Measurements from ENCODE around the gene AXIN2.
"Not testable (repeated sequence)": the region's sequence is repeated elsewhere in the genome, so short reads cannot be mapped to it uniquely, and the experiment has no call there.

AXIN2 gene

GRCh38 chr17:65515512-65515911, 45.9 kb downstream of the AXIN2 start:
- H3K4me1 ChIP-seq (ENCODE audit: control insufficient read depth, insufficient read depth, low read length): peaks cover 11% of the 10 kb centered on the region
- H3K9ac ChIP-seq (ENCODE audit: low read length): no peak overlapping the region

DNA sequence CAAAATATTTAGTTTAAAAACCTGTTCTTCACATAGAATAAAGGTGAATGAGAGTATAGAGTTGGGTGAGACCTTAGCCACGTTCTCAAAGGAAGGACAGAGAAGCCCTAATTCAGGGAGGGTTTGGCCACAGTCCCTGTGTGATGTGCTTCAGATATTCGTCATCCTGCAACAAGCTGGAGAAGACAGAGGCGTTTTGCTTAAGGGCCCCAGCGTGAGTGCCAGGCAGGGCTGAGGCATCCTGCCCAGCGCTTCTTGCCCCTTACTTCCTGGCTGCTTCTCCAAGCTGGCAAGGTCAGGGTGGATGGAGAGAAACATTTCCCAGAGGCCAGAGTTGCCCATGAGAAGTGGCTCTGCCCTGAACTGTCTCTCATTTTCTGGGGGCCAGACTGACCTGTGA, 46.9 kb downstream of the AXIN2 start:
- no peaks in the 10 kb centered on the region for H3K9me3 ChIP-seq (ENCODE audit: control insufficient read depth, low read length)
- H3K36me3 ChIP-seq (ENCODE audit: control insufficient read depth, insufficient read depth, low read length): no peaks in the 10 kb centered on the region
- H3K27me3 ChIP-seq (ENCODE audit: control insufficient read depth, insufficient read depth, low read length): no peaks in the 10 kb centered on the region
- peaks cover 11% of the 10 kb centered on the region for H3K4me1 ChIP-seq (ENCODE audit: control insufficient read depth, insufficient read depth, low read length)
- H3K4me3 ChIP-seq (ENCODE audit: low read length): no peak overlapping the region
- no peak overlapping the region for H3K9ac ChIP-seq (ENCODE audit: low read length)

More at GRCh38 chr17:65515512-65515911, 45.9 kb downstream of the AXIN2 start:
- Histone ChIP-seq H3K27me3 (ENCODE audit: control insufficient read depth, insufficient read depth, low read length) (no peaks in the 10 kb centered on the region), H3K4me3 (ENCODE audit: low read length) (no peak overlapping the region), H3K9me3 (ENCODE audit: control insufficient read depth, low read length) (no peaks in the 10 kb centered on the region), H3K36me3 (ENCODE audit: control insufficient read depth, insufficient read depth, low read length) (no peaks in the 10 kb centered on the region)

GRCh38 chr17:65514082-65514481, 47.4 kb downstream of the AXIN2 start:
- no peak overlapping the region for H3K4me3 ChIP-seq (ENCODE audit: low read length)
- no peaks in the 10 kb centered on the region for H3K27me3 ChIP-seq (ENCODE audit: control insufficient read depth, insufficient read depth, low read length)
- H3K4me1 ChIP-seq (ENCODE audit: control insufficient read depth, insufficient read depth, low read length): peaks cover 11% of the 10 kb centered on the region
- no peak overlapping the region for H3K9ac ChIP-seq (ENCODE audit: low read length)
- H3K9me3 ChIP-seq (ENCODE audit: control insufficient read depth, low read length): no peaks in the 10 kb centered on the region
- no peaks in the 10 kb centered on the region for H3K36me3 ChIP-seq (ENCODE audit: control insufficient read depth, insufficient read depth, low read length)

DNA sequence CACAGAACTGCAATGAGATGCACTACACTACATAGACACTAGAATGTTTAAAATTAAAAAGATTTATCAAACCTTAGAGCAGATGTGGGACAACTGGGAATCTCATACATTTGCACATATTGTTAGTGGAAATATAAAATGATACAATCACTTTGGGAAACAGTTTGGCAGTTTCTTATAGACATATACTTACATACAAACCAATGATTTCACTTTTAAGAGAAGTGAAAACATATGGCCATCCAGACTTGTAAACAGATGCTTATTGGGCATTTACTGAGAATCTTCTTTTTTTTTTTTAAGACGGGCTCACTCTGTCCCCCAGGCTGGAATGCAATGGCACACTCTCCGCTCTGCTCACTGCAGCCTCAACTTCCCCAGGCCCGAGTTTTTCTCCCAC, 50.1 kb downstream of the AXIN2 start:
- Histone ChIP-seq H3K9ac (ENCODE audit: low read length) (no peak overlapping the region), H3K36me3 (ENCODE audit: control insufficient read depth, insufficient read depth, low read length) (no peaks in the 10 kb centered on the region), H3K27me3 (ENCODE audit: control insufficient read depth, insufficient read depth, low read length) (no peaks in the 10 kb centered on the region), H3K9me3 (ENCODE audit: control insufficient read depth, low read length) (no peaks in the 10 kb centered on the region), H3K4me1 (ENCODE audit: control insufficient read depth, insufficient read depth, low read length) (peaks cover 11% of the 10 kb centered on the region), H3K4me3 (ENCODE audit: low read length) (no peak overlapping the region)

GRCh38 chr17:65509032-65509431, 52.4 kb downstream of the AXIN2 start:
- Histone ChIP-seq H3K4me3 (ENCODE audit: low read length) (no peak overlapping the region), H3K4me1 (ENCODE audit: control insufficient read depth, insufficient read depth, low read length) (no peaks in the 10 kb centered on the region), H3K9ac (ENCODE audit: low read length) (no peak overlapping the region), H3K9me3 (ENCODE audit: control insufficient read depth, low read length) (no peaks in the 10 kb centered on the region), H3K36me3 (ENCODE audit: control insufficient read depth, insufficient read depth, low read length) (no peaks in the 10 kb centered on the region), H3K27me3 (ENCODE audit: control insufficient read depth, insufficient read depth, low read length) (no peaks in the 10 kb centered on the region)

- H3K4me1 ChIP-seq (ENCODE audit: control insufficient read depth, insufficient read depth, low read length); H3K9ac ChIP-seq (ENCODE audit: low read length); H3K4me3 ChIP-seq (ENCODE audit: low read length); H3K27me3 ChIP-seq (ENCODE audit: control insufficient read depth, insufficient read depth, low read length); H3K36me3 ChIP-seq (ENCODE audit: control insufficient read depth, insufficient read depth, low read length); H3K9me3 ChIP-seq (ENCODE audit: control insufficient read depth, low read length): not testable (repeated sequence)
Observed at GRCh38 chr17:65504673-65505072, 56.8 kb downstream of the AXIN2 start.

- no peaks in the 10 kb centered on the region for H3K9me3 ChIP-seq (ENCODE audit: control insufficient read depth, low read length)
- no peak overlapping the region for H3K9ac ChIP-seq (ENCODE audit: low read length)
- no peaks in the 10 kb centered on the region for H3K4me1 ChIP-seq (ENCODE audit: control insufficient read depth, insufficient read depth, low read length)
- no peak overlapping the region for H3K4me3 ChIP-seq (ENCODE audit: low read length)
- H3K27me3 ChIP-seq (ENCODE audit: control insufficient read depth, insufficient read depth, low read length): peaks cover 3% of the 10 kb centered on the region
- no peaks in the 10 kb centered on the region for H3K36me3 ChIP-seq (ENCODE audit: control insufficient read depth, insufficient read depth, low read length)
Observed at GRCh38 chr17:65504141-65504540, 57.3 kb downstream of the AXIN2 start.

DNA sequence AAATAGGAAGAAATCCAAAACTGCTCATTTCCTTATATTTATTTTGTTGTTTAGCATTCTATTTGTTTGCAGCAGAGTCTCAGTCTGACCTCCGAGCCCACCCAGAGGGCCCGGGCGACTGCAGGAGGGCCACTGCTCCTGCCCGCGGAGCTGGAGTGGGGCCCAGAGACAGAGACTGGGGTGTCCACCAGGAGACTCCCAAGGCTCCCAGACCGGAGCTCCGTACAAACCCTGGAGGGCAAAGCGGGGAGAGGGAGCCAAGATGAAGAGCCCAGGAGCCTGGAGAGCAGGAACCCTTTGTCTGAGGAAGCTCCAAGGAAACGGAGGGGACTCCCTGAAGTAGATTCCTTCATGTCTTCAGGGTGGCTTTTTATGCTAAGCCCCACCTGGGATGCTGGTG, 57.9 kb downstream of the AXIN2 start:
- peaks cover 3% of the 10 kb centered on the region for H3K27me3 ChIP-seq (ENCODE audit: control insufficient read depth, insufficient read depth, low read length)
- H3K4me3 ChIP-seq (ENCODE audit: low read length): no peak overlapping the region
- no peak overlapping the region for H3K9ac ChIP-seq (ENCODE audit: low read length)
- no peaks in the 10 kb centered on the region for H3K9me3 ChIP-seq (ENCODE audit: control insufficient read depth, low read length)
- no peaks in the 10 kb centered on the region for H3K36me3 ChIP-seq (ENCODE audit: control insufficient read depth, insufficient read depth, low read length)
- no peaks in the 10 kb centered on the region for H3K4me1 ChIP-seq (ENCODE audit: control insufficient read depth, insufficient read depth, low read length)

GRCh38 chr17:65498816-65499215, 62.6 kb downstream of the AXIN2 start:
- no peaks in the 10 kb centered on the region for H3K9me3 ChIP-seq (ENCODE audit: control insufficient read depth, low read length)

GRCh38 chr17:65496801-65497200, 64.6 kb downstream of the AXIN2 start:
- Histone ChIP-seq H3K9ac (ENCODE audit: low read length) (no peak overlapping the region), H3K4me1 (ENCODE audit: control insufficient read depth, insufficient read depth, low read length) (peaks cover 5% of the 10 kb centered on the region), H3K36me3 (ENCODE audit: control insufficient read depth, insufficient read depth, low read length) (no peaks in the 10 kb centered on the region), H3K9me3 (ENCODE audit: control insufficient read depth, low read length) (no peaks in the 10 kb centered on the region), H3K27me3 (ENCODE audit: control insufficient read depth, insufficient read depth, low read length) (peaks cover 8% of the 10 kb centered on the region), H3K4me3 (ENCODE audit: low read length) (no peak overlapping the region)

More at GRCh38 chr17:65498816-65499215, 62.6 kb downstream of the AXIN2 start:
- Histone ChIP-seq H3K27me3 (ENCODE audit: control insufficient read depth, insufficient read depth, low read length) (peaks cover 8% of the 10 kb centered on the region), H3K9ac (ENCODE audit: low read length) (no peak overlapping the region), H3K4me1 (ENCODE audit: control insufficient read depth, insufficient read depth, low read length) (peaks cover 5% of the 10 kb centered on the region), H3K36me3 (ENCODE audit: control insufficient read depth, insufficient read depth, low read length) (no peaks in the 10 kb centered on the region), H3K4me3 (ENCODE audit: low read length) (no peak overlapping the region)

- Histone ChIP-seq H3K36me3 (ENCODE audit: control insufficient read depth, insufficient read depth, low read length) (no peaks in the 10 kb centered on the region), H3K27me3 (ENCODE audit: control insufficient read depth, insufficient read depth, low read length) (peaks cover 8% of the 10 kb centered on the region), H3K9me3 (ENCODE audit: control insufficient read depth, low read length) (no peaks in the 10 kb centered on the region), H3K4me3 (ENCODE audit: low read length) (no peak overlapping the region), H3K9ac (ENCODE audit: low read length) (no peak overlapping the region), H3K4me1 (ENCODE audit: control insufficient read depth, insufficient read depth, low read length) (peaks cover 5% of the 10 kb centered on the region)
Observed at GRCh38 chr17:65495122-65496055, 66.1 kb downstream of the AXIN2 start.

- no peak overlapping the region for H3K9ac ChIP-seq (ENCODE audit: low read length)
- H3K4me1 ChIP-seq (ENCODE audit: control insufficient read depth, insufficient read depth, low read length): no peaks in the 10 kb centered on the region
- no peak overlapping the region for H3K4me3 ChIP-seq (ENCODE audit: low read length)
Observed at GRCh38 chr17:65489413-65490155, 71.9 kb downstream of the AXIN2 start.

More at GRCh38 chr17:65489413-65490155, 71.9 kb downstream of the AXIN2 start:
- no peaks in the 10 kb centered on the region for H3K9me3 ChIP-seq (ENCODE audit: control insufficient read depth, low read length)
- H3K27me3 ChIP-seq (ENCODE audit: control insufficient read depth, insufficient read depth, low read length): no peaks in the 10 kb centered on the region
- no peaks in the 10 kb centered on the region for H3K36me3 ChIP-seq (ENCODE audit: control insufficient read depth, insufficient read depth, low read length)

Data from mucosa of stomach (tissue), 1 donor.